Activated CD8-positive, alpha-beta T cell treated with anti-CD3 and anti-CD28 coated beads for 36 hours (primary cell): ENCODE measurements around the gene SLC35C1. TPM values are rescaled to one million over a fixed set of nuclear protein-coding genes. Genes with fewer than 3 reads are reported as not detected.

ENCODE experiments used
- ATAC-seq: fragments of 200-7000 bp; cut with Tn5 transposase; one replicate; pipeline ENCODE4 v1.10.0; 2021; ENCODE audit warnings: mild to moderate bottlenecking, moderate library complexity
- CTCF ChIA-PET: fragments of 350-600 bp; sonication (Branson Sonifier 250); formaldehyde crosslinking; loops from one replicate; lab custom pipeline; 2021; ENCODE audit warnings: antibody characterized with exemption; lab: Charles Lee
- POLR2A ChIA-PET: fragments of 350-600 bp; sonication (Branson Sonifier 250); formaldehyde crosslinking; loops from one replicate; lab custom pipeline; 2021; ENCODE audit warnings: antibody characterized with exemption; lab: Charles Lee
- DNase-seq: peaks from one replicate; pipeline ENCODE4 v3.0.0-alpha.2; 2020
- H3K27ac Mint-ChIP-seq: one replicate; pipeline ENCODE4 v1.8.0; 2021; ENCODE audit warnings: mild to moderate bottlenecking, mixed read lengths
- H3K27me3 Mint-ChIP-seq: one replicate; pipeline ENCODE4 v1.8.0; 2021; ENCODE audit warnings: mixed read lengths
- H3K36me3 Mint-ChIP-seq: one replicate; pipeline ENCODE4 v1.8.0; 2021; ENCODE audit warnings: low read depth, mixed read lengths
- H3K4me1 Mint-ChIP-seq: one replicate; pipeline ENCODE4 v1.8.0; 2021; ENCODE audit warnings: low read depth, mixed read lengths
- H3K4me3 Mint-ChIP-seq: one replicate; pipeline ENCODE4 v1.8.0; 2021; ENCODE audit warnings: mild to moderate bottlenecking, moderate library complexity, mixed read lengths
- H3K9me3 Mint-ChIP-seq: one replicate; pipeline ENCODE4 v1.8.0; 2021; ENCODE audit warnings: mixed read lengths
- CTCF ChIP-seq: fragments of 200-600 bp; IDR thresholded peaks from one replicate; pipeline ENCODE4 v1.8.0; 2022; ENCODE audit warnings: antibody characterized with exemption, mild to moderate bottlenecking
- intact Hi-C: fragments of 100-400 bp; cut with micrococcal nuclease; formaldehyde crosslinking; loops from one replicate; pipeline ENCODE4 v1.10.0; 2022
- total RNA-seq, 2 experiments: library from RNA; stranded (reverse); gene quantifications; one replicate each; pipeline ENCODE4 v1.2.3, GENCODE V29; 2021

The SLC35C1 gene
- 1 to 10 TPM; 9.3 to 9.4 TPM for total RNA-seq

- CTCF ChIA-PET: interaction anchor here (1.0 to 4.1 kb wide), 3 partner anchors 33 to 42 kb away, joined by 3 to 24 read pairs (median 22); no protein-coding TSS in a partner anchor
These were observed at the start of gene SLC35C1 for GRCh38 chr11:45804761-45805304. TSS of gene SLC35C1 (plus strand) at chr11:45805149. CDS start at chr11:45805802, 653 bp downstream.

GRCh38 chr11:45755281-45755859 is 49.6 kb upstream of the SLC35C1 start:
- no peaks in the 10 kb centered on the region for H3K36me3 Mint-ChIP-seq
- H3K4me3 Mint-ChIP-seq: no peak overlapping the region
- H3K4me1 Mint-ChIP-seq: no peaks in the 10 kb centered on the region
- ATAC-seq (no peak), DNase-seq (no peak)
- no peak for TF ChIP-seq CTCF
- CTCF ChIA-PET: interaction anchor here (1.4 to 4.0 kb wide), 3 partner anchors 16 to 422 kb away, joined by 3 to 22 read pairs (median 5); no protein-coding TSS in a partner anchor
- peaks cover 12% of the 10 kb centered on the region for H3K27me3 Mint-ChIP-seq
- no peaks in the 10 kb centered on the region for H3K9me3 Mint-ChIP-seq
- intact Hi-C loops: no loop called here
- H3K27ac Mint-ChIP-seq: no peak overlapping the region
- POLR2A ChIA-PET: interaction anchor here (1.2 kb wide), 1 partner anchor 23 kb away, joined by 3 read pairs; no protein-coding TSS in a partner anchor

More at GRCh38 chr11:45804761-45805304, at the start of gene SLC35C1:
- DNase-seq: peak; percentile 98
- H3K4me1 Mint-ChIP-seq: peaks cover 38% of the 10 kb centered on the region
- POLR2A ChIA-PET: interaction anchor here (0.6 to 2.0 kb wide), 6 partner anchors 9 to 438 kb away, joined by 3 to 7 read pairs (median 3); partner anchors contain the start of gene CRY2
- intact Hi-C loops: no loop called here
- peak within 1 kb of the TSS; percentile 88 for H3K27ac Mint-ChIP-seq
- peak; percentile 98 for ATAC-seq
- peak within 1 kb of the TSS; percentile 91 for H3K4me3 Mint-ChIP-seq
- H3K27me3 Mint-ChIP-seq: no peaks in the 10 kb centered on the region
- TF ChIP-seq CTCF: no peak
- no peaks in the 10 kb centered on the region for H3K9me3 Mint-ChIP-seq
- H3K36me3 Mint-ChIP-seq: peaks cover 11% of the 10 kb centered on the region

GRCh38 chr11:45756384-45757010 is 48.5 kb upstream of the SLC35C1 start:
- ATAC-seq: no peak
- CTCF ChIA-PET: interaction anchor here (1.4 to 4.0 kb wide), 2 partner anchors 15 to 423 kb away, joined by 5 to 22 read pairs; no protein-coding TSS in a partner anchor
- H3K4me3 Mint-ChIP-seq: no peak overlapping the region
- intact Hi-C loops: no loop called here
- POLR2A ChIA-PET: interaction anchor here (0.6 to 1.2 kb wide), 2 partner anchors 24 to 62 kb away, joined by 3 read pairs; no protein-coding TSS in a partner anchor
- H3K9me3 Mint-ChIP-seq: no peaks in the 10 kb centered on the region
- no peaks in the 10 kb centered on the region for H3K36me3 Mint-ChIP-seq
- no peak for DNase-seq
- H3K4me1 Mint-ChIP-seq: no peaks in the 10 kb centered on the region
- H3K27me3 Mint-ChIP-seq: peaks cover 7% of the 10 kb centered on the region
- no peak overlapping the region for H3K27ac Mint-ChIP-seq
- no peak for TF ChIP-seq CTCF

GRCh38 chr11:45757672-45758071 is 47.3 kb upstream of the SLC35C1 start:
- H3K9me3 Mint-ChIP-seq: no peaks in the 10 kb centered on the region
- ATAC-seq (no peak), DNase-seq (no peak)
- H3K4me1 Mint-ChIP-seq: no peaks in the 10 kb centered on the region
- intact Hi-C loops: no loop called here
- H3K27me3 Mint-ChIP-seq: peaks cover 5% of the 10 kb centered on the region
- H3K27ac Mint-ChIP-seq: no peak overlapping the region
- no peak for TF ChIP-seq CTCF
- POLR2A ChIA-PET: no interaction called here
- CTCF ChIA-PET: interaction anchor here (0.8 kb wide), 1 partner anchor 14 kb away, joined by 4 read pairs; no protein-coding TSS in a partner anchor
- no peak overlapping the region for H3K4me3 Mint-ChIP-seq
- H3K36me3 Mint-ChIP-seq: no peaks in the 10 kb centered on the region
